ENCODE measurements around the gene NUP93.

The NUP93 gene

DNA sequence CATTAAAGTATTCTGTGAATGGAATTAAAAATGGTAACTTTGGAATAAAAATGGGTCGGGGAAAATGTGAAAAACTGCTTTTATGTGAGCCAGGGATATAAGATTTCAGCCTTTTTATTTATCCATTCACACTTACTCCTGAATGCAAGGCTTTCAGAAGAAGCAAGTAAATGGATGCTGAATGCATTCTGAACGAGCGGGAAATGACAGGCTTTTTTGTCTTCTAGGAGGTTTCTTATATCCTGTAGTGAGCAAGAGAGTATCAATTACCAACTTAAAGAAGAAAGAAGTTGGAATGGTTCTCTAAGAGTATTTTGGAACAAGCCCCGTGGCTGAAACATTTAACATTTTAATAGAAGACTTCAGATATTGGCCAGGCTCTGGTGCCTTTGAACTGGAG, 36.0 kb downstream of the NUP93 start:
- no peak for TF ChIP-seq CTCF (IDR thresholded peaks at IDR 0.05)

GRCh38 chr16:56767024-56767423, 37.1 kb downstream of the NUP93 start:
- no peak for TF ChIP-seq CTCF (IDR thresholded peaks at IDR 0.05)

GRCh38 chr16:56769677-56770076, 39.7 kb downstream of the NUP93 start:
- no peak for TF ChIP-seq CTCF (IDR thresholded peaks at IDR 0.05)

- TF ChIP-seq CTCF (IDR thresholded peaks at IDR 0.05), result no peak
These were observed 41.8 kb downstream of the NUP93 start for GRCh38 chr16:56771558-56772279.

- TF ChIP-seq CTCF (IDR thresholded peaks at IDR 0.05), result no peak
These were observed 43.6 kb downstream of the NUP93 start for GRCh38 chr16:56773532-56773931.

DNA sequence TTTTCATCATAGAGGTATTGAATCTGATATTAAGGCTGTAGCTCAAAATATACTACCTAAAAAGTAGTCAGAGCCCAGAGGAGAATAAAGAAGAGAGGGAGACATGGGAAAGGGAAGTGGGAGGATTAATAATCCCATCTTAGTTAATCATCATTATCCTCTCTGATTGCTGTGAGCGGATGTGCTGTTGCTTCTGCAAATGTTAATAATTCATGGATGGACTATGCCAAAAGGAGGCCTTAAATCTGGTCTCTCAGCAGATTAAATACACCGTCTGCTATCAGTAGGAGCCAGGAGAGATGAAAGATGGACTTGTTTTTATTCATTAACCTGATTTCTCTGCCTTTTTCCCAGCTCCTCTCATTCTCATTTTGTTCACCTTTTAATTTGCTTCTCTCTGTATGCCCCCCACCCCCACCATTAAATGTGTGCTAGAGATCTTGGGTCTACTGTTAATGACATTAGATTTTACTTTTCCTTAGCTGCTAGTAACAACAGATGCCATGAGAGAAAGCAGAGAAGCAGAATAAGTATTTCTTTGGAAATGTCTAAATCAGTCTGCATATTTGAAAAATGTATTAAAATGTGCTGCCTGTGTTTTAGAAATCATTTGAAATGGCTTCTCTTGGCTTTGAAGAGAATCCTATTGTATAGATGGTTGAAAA, 44.2 kb downstream of the NUP93 start:
- no peak for TF ChIP-seq CTCF (IDR thresholded peaks at IDR 0.05)

DNA sequence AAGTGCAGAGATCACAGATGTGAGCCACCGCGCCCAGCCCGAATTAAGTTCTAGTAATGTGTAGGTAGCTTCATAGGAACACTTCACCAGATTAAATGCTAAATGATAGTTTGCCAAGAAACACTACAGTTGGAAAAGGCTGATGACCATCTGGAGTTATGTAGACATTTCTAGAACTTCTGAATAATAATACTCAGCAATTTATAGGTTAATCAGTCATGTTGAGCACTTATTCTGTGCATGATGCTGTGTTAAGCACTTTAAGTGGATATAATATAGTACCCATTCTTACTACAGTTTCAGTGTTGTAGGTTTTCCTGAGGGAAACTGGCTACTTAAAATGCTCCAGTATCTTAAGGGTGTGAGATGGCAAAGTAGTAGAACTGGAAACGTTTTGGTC, 45.2 kb downstream of the NUP93 start:
- no peak for TF ChIP-seq CTCF (IDR thresholded peaks at IDR 0.05)
